DMS153 treated with DMSO at 0.1 percent for 48 hours (cell line): ENCODE results near the gene TMEM150C.
"Not testable (repeated sequence)": the region's sequence is repeated elsewhere in the genome, so short reads cannot be mapped to it uniquely, and the experiment has no call there.

Experiments
- DNase-seq: peaks from one replicate; lab custom pipeline; 2025; ENCODE audit not compliant: unreplicated experiment; lab: John Stamatoyannopoulos, UW

Gene TMEM150C

DNA sequence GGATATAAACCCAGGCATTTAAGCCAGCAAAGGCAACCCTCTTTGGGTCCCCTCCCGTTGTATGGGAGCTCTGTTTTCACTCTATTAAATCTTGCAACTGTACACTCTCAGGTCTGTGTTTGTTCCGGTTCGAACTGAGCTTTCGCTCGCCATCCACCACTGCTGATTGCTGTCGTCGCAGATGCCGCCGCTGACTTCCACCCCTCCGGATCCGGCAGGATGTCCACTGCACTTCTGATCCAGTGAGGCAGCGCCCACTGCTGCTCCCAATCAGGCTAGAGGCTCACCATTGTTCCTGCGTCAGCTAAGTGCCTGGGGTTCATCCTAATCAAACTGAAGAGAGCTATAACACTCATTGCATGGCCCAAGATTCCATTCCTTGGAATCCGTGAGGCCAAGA, 82.2 kb downstream of the TMEM150C start:
- DNase-seq: no peak

DNA sequence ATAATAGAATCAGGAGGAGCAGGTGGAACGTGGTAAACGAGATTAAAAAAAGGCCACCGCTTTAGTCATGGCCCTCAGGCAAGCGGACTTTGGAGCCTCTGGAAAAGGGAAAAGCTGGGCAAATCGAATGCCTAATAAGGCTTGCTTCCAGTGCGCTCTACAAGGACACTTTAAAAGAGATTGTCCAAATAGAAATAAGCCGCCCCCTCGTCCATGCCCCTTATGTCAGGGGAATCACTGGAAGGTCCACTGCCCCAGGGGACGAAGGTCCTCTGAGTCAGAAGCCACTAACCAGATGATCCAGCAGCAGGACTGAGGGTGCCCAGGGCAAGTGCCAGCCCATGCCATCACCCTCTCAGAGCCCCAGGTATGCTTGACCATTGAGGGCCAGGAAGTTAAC, 84.3 kb downstream of the TMEM150C start:
- not testable (repeated sequence) for DNase-seq

DNA sequence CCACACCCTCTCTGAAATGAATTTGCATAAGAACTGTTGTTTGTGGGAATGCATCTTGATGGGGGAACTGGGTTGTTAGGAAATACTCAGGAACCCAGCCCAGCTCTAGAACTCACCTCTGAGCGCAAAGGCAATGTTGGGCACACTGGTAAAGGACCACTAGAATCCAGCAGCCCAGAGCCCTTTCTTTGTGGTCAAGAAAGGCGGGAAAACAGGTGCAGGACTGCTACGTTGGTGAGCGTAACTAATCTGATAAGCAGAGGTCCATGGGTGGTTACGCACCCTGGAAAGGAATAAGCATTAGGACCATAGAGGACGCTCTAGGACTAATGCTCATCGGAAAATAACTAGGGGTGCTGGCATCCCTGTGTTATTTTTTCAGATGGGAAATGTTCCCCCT, 85.9 kb downstream of the TMEM150C start:
- not testable (repeated sequence) for DNase-seq

DNA sequence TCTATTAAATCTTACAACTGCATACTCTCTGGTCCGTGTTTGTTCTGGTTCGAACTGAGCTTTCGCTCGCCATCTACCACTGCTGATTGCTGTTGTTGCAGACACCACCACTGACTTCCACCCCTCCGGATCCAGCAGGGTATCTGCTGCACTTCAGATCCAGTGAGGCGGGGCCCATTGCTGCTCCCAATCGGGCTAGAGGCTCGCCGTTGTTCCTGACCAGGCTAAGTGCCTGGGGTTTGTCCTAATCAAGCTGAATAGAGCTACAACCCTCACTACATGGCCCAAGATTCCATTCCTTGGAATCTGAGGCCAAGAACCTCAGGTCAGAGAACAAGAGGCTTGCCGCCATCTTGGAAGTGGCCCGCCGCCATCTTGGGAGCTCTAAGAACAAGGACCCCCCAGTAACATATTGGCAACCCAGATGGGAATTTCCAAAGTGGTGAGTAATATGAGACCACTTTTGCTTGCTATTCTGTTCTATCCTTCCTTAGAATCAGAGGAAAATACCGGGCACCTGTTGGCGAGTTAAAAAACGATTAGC, 88.1 kb downstream of the TMEM150C start:
- DNase-seq: no peak

DNA sequence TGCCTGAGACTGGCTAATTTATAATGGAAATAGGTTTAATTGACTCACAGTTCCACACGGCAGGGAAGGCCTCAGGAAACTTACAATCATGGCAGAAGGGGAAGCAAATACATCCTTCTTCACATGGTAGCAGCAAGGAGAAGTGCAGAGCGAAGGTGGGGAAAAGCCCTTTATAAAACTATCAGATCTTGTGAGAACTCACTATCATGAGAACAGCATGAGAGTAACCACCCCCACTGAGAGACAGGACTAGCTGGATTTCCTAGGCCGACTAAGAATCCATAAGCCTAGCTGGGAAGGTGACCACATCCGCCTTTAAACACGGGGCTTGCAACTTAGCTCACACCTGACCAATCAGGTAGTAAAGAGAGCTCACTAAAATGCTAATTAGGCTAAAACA, 88.7 kb downstream of the TMEM150C start:
- not testable (repeated sequence) for DNase-seq

DNA sequence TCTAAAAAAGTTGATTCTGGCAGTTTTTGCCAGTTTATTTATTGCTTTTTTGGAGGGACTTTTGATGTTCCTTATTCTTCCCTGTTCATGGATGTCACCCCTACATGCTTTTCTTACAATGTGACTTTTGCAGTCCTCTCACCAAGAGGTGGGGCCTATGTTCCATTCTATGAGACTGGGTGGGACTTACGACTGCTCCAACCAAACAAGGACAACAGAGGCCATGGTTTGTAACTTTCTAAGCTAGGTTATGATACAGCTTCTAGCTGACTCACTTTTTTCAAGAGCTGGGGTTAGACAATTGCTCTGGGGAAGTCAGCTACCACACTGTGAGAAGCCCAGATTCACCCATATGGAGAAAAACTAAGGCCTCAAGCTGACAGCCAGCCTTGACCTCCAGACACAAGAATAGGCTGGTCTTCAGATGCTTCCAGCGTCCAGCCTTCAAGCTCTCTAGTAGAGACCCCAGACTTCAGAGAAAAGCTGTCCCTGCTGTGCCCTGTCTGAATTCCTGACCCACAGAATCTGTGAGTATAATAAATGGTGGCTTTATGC, 91.9 kb downstream of the TMEM150C start:
- DNase-seq: no peak

DNA sequence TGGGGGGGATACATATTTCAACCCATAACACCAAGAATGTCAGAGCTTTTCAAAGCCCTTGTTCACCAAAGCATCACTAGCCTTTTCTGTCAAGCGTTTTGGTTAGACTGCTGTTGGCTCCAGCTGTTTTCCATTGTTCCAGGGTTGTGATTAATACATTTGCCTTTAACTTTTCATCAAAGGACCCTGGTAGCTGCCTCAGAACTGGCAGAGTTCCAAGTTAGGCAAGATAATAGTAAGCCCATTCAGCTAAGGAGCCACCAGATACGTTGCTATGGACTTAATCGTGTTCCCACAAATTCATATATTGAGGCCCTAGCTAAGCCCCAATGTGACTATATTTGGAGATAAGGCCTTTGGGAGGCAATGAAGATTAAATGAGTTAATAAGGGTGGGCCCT, 94.3 kb downstream of the TMEM150C start:
- DNase-seq: no peak

DNA sequence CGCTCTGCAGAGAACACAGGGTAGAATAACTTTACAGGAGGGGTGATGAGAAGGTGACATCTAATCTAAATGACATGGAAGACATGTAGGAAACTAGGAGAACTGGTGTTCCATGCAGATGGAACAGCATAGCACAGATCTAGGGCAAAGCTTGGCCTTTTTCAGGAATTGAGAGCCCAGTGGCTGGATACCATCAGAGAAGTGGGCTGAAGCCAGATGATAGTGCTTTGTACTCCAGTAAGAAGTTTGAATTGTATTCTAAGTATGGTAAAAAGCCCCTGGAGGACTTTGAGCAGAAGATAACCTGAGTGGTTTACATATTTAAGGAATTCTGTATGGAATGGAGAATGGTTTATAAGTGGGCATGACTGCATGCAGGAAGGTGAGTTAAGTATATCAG, 98.6 kb downstream of the TMEM150C start:
- DNase-seq: no peak

DNA sequence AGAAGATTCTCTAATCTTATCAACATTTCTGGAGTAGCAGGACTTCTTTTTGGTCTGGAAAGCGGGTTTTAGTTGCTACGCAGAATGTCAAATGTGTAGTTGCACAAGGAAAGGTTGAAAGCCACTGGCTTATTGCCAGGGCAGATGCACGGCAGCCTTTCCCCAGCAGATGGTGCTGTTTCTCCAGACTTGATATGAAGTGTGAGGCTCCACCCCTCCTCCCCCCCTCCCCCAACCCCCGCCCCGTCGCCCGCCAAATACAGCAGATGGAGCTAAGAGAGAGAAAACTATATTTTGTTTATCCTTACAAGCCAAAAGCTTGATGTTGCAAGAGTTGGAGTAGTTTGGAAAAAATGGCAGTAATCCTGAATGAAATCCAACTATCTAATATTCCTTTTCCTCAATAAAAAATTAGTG, 99.4 kb downstream of the TMEM150C start:
- DNase-seq: peak; percentile 70

DNA sequence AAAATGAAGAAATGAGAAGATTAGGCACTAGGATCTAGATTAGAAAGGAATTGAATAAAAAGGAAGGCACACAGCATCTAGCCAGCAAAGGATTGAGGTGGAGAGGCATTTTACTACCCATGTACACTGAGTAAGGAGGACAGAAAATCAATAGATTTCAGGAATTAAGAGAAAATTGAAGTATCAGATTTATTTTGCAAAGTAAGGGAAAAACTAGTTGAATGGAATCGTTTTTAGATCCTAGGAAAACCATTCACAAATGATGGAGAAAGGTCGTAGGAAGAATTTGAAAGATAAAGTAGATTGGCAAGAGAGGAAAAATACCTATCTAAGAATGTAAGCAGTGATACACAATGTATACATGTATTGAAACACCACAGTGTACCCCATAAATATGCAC, 100.1 kb downstream of the TMEM150C start:
- no peak for DNase-seq

DNA sequence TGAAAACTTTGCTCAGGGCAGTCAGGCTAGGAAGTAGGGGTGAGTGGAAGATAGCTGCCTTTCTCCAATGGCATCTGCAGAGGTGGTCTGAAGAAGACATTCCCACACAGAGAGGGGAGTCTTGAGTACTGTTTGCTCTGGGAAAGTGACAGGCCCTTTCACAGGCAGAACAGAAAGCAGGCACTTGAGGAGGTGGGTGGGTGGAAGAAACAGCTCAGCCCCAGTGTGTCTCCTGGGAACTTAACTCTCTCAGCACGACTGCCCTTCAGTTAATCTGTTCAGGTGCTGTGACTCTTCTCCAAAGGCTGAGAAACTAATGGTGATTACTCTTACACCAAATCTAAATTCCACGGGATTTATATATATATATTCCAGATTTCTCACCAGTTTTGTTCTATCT, 103.1 kb downstream of the TMEM150C start:
- DNase-seq: no peak

DNA sequence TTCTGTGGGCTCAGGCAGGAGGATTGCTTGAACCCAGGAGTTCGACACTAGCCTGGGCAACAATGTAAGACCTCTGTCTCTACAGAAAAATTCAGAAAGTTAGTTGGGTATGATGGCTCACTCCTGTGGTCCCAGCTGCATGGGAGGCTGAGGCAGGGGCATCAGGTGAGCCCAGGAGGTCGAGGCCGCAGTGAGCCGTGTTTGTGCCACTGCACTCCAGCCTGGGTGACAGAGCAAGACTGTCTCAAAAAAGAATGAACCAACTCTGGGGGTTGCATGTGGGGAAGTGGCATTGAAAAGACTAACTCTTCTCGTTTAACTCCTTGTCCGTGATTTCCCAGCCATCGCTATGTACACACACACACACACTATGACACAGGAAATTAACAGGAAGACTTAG, 104.5 kb downstream of the TMEM150C start:
- no peak for DNase-seq

DNA sequence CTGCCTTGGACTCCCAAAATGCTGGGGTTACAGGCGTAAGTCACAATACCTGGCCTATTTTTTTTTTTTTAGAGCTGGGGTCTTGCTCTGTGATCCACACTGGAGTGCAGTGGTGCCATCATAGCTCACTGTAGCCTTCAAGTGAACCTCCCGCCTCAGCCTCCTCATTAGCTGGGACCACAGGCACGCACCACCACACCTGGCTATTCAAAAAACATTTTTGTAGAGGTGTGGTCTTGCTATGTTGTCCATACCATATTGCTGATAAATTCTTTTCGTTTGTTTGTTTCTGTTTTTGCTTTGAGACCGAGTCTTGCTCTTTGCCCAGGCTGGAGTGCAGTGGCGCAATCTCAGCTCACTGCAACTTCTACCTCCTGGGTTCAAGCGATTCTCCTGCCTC, 109.8 kb downstream of the TMEM150C start:
- no peak for DNase-seq

DNA sequence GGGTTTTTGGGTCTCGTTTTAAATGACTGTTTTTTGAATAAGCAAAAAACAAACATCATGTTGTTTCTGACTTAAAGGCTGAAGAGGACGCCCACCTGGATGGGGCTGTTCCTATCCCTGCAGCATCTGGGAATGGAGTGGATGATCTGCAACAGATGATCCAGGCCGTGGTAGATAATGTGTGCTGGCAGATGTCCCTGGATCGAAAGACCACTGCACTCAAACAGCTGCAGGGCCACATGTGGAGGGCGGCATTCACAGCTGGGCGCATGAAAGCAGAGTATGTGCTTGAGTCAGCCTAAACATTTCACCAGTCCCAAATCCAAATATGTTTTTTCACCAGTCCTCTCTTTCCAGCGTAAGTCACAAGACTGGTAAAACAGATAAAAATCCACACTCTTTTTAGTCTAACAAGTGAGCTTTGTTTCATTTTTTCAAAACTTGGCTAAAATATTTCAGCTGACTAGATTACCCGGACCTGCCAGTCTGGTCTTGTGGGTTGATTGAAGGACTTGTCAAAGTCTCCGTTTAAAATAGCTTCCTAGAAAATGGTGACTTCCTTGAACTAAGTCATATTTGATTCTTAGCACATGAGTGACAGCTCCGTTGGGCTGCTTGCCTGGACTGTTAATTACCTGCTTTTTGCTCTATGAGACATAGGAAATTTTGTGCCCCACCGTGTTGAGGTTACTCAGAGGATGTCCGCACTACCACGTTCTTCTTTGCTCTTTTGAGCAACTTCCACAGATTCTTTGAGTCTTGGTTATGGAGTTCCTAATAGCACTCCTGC, 110.6 kb downstream of the TMEM150C start:
- DNase-seq: no peak

DNA sequence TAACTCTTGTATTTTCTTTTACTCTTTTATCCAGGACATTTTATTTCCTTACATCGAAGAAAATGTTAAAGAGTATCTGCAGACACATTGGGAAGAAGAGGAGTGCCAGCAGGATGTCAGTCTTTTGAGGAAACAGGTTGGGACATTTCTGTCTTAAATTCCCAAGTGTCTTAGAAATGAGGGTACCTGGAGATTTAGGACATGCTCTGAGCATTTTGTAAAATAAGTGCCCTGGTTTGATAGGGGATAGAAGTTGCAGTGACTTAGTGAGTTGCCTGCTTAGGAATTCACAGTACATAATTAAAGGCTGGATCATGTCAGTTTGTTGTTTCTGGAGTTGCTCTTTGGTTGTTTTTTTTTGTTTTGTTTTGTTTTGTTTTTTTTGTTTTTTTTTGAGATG, 113.9 kb downstream of the TMEM150C start:
- DNase-seq: no peak

DNA sequence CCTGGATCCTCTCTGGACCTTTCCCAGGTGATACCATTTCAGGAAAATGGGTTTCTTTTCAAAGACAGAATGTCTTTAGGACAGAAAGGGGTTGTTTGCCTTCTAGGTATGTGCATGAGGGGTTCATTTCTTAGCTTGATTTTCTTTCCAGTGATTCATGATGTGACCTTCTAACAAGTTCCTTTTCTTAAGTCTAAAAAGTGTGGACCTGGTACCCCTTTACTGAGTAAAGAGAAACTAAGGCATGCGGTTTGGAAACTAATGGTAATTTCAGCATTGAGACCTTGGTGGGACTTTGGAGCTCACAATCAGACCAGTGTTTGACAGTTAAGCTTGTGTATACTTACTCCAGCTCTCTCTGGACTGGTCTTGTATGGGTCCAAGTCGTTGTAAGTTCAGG, 122.7 kb downstream of the TMEM150C start:
- no peak for DNase-seq

DNA sequence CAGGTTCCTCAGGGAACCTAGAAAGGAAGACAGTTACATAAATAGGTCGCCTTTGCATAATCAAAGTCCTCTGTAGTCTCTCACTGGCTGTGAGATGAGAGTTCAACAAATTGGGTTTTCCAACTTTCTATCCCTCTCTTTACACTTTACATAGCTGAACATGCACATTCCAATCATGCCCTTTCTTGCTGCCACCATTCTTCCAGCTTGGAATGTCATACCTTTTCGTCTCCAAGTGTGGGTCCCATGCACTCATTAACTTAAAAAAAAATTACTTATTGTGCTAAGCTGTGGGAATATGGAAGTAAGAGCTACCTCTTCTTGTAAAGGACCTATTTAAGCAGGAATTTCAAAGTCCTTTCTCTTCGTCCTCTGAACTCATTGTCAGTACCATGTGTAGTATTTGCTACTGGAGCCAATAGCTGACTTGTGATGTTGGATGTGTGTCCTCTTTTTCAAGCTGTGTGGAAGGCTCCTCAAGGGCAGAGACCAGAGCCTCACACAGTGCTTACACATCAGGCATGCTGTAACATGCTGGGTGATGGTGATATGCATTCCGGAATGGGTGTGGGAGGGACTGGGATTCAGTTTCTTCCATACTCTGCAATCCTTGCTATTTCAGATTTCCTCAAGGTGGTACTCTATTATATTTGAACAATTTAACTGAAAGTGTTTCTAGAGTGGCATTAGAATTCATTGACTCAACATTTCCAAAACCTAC, 124.3 kb downstream of the TMEM150C start:
- DNase-seq: no peak

DNA sequence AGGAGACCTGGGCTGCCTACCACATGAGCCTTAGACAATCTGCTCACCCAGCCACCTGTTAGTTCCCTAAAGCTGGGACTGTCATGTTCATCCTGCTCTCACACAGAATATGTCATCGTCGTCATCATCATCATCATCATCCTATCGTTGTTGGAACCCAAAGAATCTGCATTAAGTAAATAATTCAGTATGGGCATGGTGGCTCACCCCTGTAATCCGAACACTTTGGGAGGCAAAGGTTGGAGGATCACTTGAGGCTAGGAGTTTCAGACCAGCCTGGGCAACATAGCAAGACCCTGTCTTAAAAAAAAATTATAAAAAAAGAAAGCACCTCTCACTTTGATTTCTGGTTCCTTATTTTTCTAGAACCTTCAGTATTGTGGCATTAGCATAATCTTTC, 125.0 kb downstream of the TMEM150C start:
- DNase-seq: no peak

DNA sequence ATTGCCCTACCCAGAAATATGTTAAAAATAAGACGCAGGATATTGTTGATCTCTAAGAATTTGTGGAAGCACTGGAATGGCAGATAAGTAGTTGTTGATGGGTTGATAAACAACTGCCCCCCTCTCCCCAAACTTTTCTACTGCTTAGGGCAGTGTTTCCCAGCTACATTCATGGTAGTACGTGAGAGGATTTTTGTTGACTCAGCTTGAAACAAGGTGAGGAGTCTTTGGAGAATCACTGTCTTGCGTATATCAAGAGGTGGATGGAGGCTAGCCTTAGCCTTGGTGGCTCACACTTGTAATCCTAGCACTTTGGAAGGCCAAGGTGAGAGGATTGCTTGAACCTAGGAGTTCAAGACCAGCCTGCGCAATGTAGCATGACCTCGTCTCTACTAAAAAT, 125.7 kb downstream of the TMEM150C start:
- DNase-seq: no peak

DNA sequence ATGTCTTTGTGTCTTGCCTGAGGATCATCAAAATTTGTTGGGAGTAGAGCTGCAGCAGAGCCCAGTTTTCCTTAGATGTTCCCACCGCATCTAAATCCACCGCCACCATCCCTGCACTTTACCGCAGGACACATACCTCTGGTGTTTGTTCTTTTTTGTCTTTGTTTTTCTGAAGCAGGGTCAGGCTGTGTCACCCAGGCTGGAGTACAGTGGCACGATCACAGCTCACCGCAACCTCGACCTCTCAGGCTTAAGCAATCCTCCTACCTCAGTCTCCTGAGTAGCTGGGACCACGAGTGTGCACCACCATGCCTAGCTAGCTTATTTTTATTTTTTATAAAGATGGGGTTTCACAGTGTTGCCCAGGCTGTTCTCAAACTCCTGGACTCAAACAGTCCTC, 126.8 kb downstream of the TMEM150C start:
- no peak for DNase-seq

DNA sequence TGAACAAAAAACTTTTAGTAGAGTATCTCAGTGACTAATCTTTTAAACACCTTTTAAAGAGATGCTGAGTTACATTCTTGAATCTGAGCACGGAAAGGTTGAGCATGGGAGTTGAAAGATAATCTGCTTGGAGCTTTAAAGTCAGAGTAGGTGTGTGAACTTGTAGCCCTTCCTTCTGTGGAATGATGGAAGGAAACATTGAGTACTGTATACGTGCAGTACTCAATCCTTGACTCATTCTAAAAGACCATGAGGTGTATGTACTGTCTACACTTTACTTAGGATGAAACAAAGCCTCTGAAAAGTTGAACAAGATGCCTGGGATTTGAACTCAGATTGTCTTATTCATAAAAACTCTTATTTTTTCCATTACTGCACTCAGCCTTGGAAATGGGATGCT, 128.0 kb downstream of the TMEM150C start:
- no peak for DNase-seq
